ENCODE measurements around the gene KCND3. TPM values are rescaled to one million over a fixed set of nuclear protein-coding genes. Genes with fewer than 3 reads are reported as not detected.

KCND3 gene
- polyA plus RNA-seq, 3 donors, result not detected

GRCh38 chr1:112026016-112026415 lies 36.5 kb upstream of the KCND3 start:
- Histone ChIP-seq H3K9ac (ENCODE audit: insufficient read depth, low read length, poor library complexity, severe bottlenecking) (no peak overlapping the region), H3K4me1 (ENCODE audit: control insufficient read depth in 1 of 2, insufficient read depth in 2 of 2, low read length in 2 of 2) (no peaks in the 10 kb centered on the region), H3K4me2 (replicated peaks; ENCODE audit: extremely low read depth, low read length, poor library complexity, severe bottlenecking) (no peak overlapping the region), H2AFZ (ENCODE audit: insufficient read depth, low read depth, low read length, poor library complexity, severe bottlenecking) (no peak overlapping the region), H3K4me3 (replicated peaks in 1 of 3; ENCODE audit: low read depth in 2 of 3, low read length in 3 of 3) (no peak overlapping the region), H4K20me1 (ENCODE audit: insufficient read depth, low read length) (no peaks in the 10 kb centered on the region), H3K27me3 (ENCODE audit: control insufficient read depth in 2 of 2, insufficient read depth in 2 of 2, low read length in 2 of 2) (no peaks in the 10 kb centered on the region), H3K9me3 (replicated peaks in 1 of 2; ENCODE audit: control insufficient read depth in 1 of 2, insufficient read depth in 1 of 2, low read length in 2 of 2) (no peaks in the 10 kb centered on the region), H3K79me2 (ENCODE audit: insufficient read depth, low read length) (no peaks in the 10 kb centered on the region), H3K36me3 (replicated peaks in 1 of 2; ENCODE audit: control insufficient read depth in 1 of 2, insufficient read depth in 2 of 2, low read length in 2 of 2) (no peaks in the 10 kb centered on the region), H3K27ac (ENCODE audit: low read depth in 1 of 2, low read length in 2 of 2) (no peak overlapping the region)
- Mint-ChIP-seq H3K36me3 (no peaks in the 10 kb centered on the region), H3K9me3 (peaks cover 0 to 4% (median 2%) of the 10 kb centered on the region in 7 donors), H3K27me3 (ENCODE audit: low read depth in 3 of 3) (peaks cover 0 to 6% (median 3%) of the 10 kb centered on the region in 3 donors), H3K27ac (no peak overlapping the region), H3K4me3 (no peak overlapping the region), H3K4me1 (no peaks in the 10 kb centered on the region)
- intact Hi-C loops (cut with micrococcal nuclease), result no loop called here
- no peak for TF ChIP-seq CTCF (IDR thresholded peaks at IDR 0.05)
- DNase-seq, result no peak
- 58% methylated on average over 2 of the region's 5 CpGs for WGBS (ENCODE audit: insufficient coverage)

GRCh38 chr1:112021263-112021662 lies 31.8 kb upstream of the KCND3 start:
- intact Hi-C loops (cut with micrococcal nuclease), result no loop called here
- no peaks in the 10 kb centered on the region for H3K79me2 ChIP-seq (ENCODE audit: insufficient read depth, low read length)

More at GRCh38 chr1:112021263-112021662, 31.8 kb upstream of the KCND3 start:
- peaks cover 0 to 4% (median 4%) of the 10 kb centered on the region in 3 donors for H3K27me3 Mint-ChIP-seq (ENCODE audit: low read depth in 3 of 3)
- no peak overlapping the region for H3K27ac ChIP-seq (ENCODE audit: low read depth in 1 of 2, low read length in 2 of 2)
- peaks cover 0 to 10% (median 6%) of the 10 kb centered on the region in 7 donors for H3K9me3 Mint-ChIP-seq
- H3K36me3 ChIP-seq (replicated peaks in 1 of 2; ENCODE audit: control insufficient read depth in 1 of 2, insufficient read depth in 2 of 2, low read length in 2 of 2), result no peaks in the 10 kb centered on the region
- H3K27ac Mint-ChIP-seq, result no peak overlapping the region
- peaks cover 0 to 2% of the 10 kb centered on the region in 2 donors for H3K27me3 ChIP-seq (ENCODE audit: control insufficient read depth in 2 of 2, insufficient read depth in 2 of 2, low read length in 2 of 2)
- H3K9me3 ChIP-seq (replicated peaks in 1 of 2; ENCODE audit: control insufficient read depth in 1 of 2, insufficient read depth in 1 of 2, low read length in 2 of 2), result no peaks in the 10 kb centered on the region
- H3K4me1 Mint-ChIP-seq, result no peaks in the 10 kb centered on the region
- 80% methylated on average over 4 of the region's 4 CpGs for WGBS (ENCODE audit: insufficient coverage)
- H3K4me1 ChIP-seq (ENCODE audit: control insufficient read depth in 1 of 2, insufficient read depth in 2 of 2, low read length in 2 of 2), result no peaks in the 10 kb centered on the region
- no peak overlapping the region for H2AFZ ChIP-seq (ENCODE audit: insufficient read depth, low read depth, low read length, poor library complexity, severe bottlenecking)
- no peaks in the 10 kb centered on the region for H4K20me1 ChIP-seq (ENCODE audit: insufficient read depth, low read length)
- no peak for DNase-seq
- H3K36me3 Mint-ChIP-seq, result no peaks in the 10 kb centered on the region
- TF ChIP-seq CTCF (IDR thresholded peaks at IDR 0.05), result no peak
- H3K4me3 Mint-ChIP-seq, result no peak overlapping the region
- no peak overlapping the region for H3K9ac ChIP-seq (ENCODE audit: insufficient read depth, low read length, poor library complexity, severe bottlenecking)
- no peak overlapping the region for H3K4me2 ChIP-seq (replicated peaks; ENCODE audit: extremely low read depth, low read length, poor library complexity, severe bottlenecking)
- no peak overlapping the region for H3K4me3 ChIP-seq (replicated peaks in 1 of 3; ENCODE audit: low read depth in 2 of 3, low read length in 3 of 3)

Measured in CD14-positive monocyte (primary cell).